Uterus (tissue), 2 donors: ENCODE results near the gene EML6.

Experiments used
- POLR2A ChIP-seq, 2 donors: fragments of 450-650 bp; IDR thresholded peaks; one replicate each; pipeline ENCODE4 v1.6.1; 2016; ENCODE audit warnings: antibody characterized with exemption in 2 of 2, mild to moderate bottlenecking in 1 of 2, moderate library complexity in 1 of 2
- TF ChIP-seq, protein P1 (sequence below), 4 experiments: fragments of 200-600 bp in 2 of 4; fragments of 450-650 bp in 2 of 4; sonication (generic) in 2 of 4; IDR thresholded peaks; one replicate each; pipeline ENCODE4 v1.5.1; 2016 to 2019; ENCODE audit warnings: antibody characterized with exemption in 4 of 4, mild to moderate bottlenecking in 2 of 4, moderate library complexity in 1 of 4

DNA sequence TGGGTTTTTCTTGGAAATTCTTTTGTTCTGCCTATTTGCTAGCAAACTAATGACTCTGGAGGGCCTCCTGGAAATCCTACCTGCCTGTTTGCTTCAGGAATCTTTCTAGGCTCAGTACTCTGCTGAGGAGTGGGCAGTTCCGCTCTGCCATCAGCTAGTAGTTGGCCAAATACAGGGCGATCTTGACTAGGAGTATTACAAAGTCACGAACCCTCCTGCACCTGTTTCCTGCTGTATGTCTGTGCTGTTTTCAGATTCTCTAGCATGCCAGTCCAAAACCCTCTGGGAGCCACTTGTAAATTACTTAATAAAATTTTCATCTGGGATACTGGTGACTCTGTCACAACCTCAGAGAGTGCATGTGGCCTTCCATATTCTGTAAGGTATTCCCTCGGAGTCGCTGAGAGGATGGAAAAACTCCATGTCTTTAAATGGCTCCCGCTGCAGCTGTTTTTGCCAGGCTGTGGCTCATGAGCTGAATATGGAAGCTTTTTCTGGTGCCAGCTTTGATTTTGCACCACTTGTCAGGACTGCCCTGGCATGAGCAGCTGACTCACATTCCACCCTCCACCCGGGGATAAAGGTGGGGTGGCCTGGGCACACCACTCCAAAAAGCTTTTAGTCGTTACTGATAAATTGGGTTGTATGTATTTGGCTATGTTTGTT lies 203.8 kb downstream of the EML6 start:
- TF ChIP-seq, protein P1, sequence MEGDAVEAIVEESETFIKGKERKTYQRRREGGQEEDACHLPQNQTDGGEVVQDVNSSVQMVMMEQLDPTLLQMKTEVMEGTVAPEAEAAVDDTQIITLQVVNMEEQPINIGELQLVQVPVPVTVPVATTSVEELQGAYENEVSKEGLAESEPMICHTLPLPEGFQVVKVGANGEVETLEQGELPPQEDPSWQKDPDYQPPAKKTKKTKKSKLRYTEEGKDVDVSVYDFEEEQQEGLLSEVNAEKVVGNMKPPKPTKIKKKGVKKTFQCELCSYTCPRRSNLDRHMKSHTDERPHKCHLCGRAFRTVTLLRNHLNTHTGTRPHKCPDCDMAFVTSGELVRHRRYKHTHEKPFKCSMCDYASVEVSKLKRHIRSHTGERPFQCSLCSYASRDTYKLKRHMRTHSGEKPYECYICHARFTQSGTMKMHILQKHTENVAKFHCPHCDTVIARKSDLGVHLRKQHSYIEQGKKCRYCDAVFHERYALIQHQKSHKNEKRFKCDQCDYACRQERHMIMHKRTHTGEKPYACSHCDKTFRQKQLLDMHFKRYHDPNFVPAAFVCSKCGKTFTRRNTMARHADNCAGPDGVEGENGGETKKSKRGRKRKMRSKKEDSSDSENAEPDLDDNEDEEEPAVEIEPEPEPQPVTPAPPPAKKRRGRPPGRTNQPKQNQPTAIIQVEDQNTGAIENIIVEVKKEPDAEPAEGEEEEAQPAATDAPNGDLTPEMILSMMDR (IDR thresholded peaks at IDR 0.05): no peak
- TF ChIP-seq POLR2A (IDR thresholded peaks at IDR 0.05): no peak
